Endothelial cell of umbilical vein (primary cell): Measurements from ENCODE around the gene KCMF1.

Source experiments
- EZH2 ChIP-seq: IDR thresholded peaks from 2 replicates; pipeline ENCODE4 v1.6.1; 2012; ENCODE audit warnings: borderline replicate concordance, low read depth, mild to moderate bottlenecking, moderate library complexity, low read length, inconsistent platforms; ENCODE audit not compliant: severe bottlenecking
- FOS ChIP-seq: IDR thresholded peaks from 2 replicates; pipeline ENCODE4 v1.6.1; 2011; ENCODE audit warnings: mild to moderate bottlenecking, low read length, moderate library complexity, borderline replicate concordance; ENCODE audit not compliant: insufficient read depth
- GATA2 ChIP-seq: IDR thresholded peaks from 2 replicates; pipeline ENCODE4 v1.7.0; 2011; ENCODE audit warnings: low read depth, mild to moderate bottlenecking, moderate library complexity, mixed read lengths, low read length; ENCODE audit not compliant: insufficient read length, insufficient read depth
- JUN ChIP-seq: IDR thresholded peaks from 2 replicates; pipeline ENCODE4 v1.6.1; 2011; ENCODE audit warnings: borderline replicate concordance, low read depth; ENCODE audit not compliant: insufficient read length, insufficient read depth
- MYC ChIP-seq: IDR thresholded peaks from one replicate; pipeline ENCODE4 v1.6.1; 2011; ENCODE audit warnings: mild to moderate bottlenecking, low read depth, low read length
- POLR2A ChIP-seq: IDR thresholded peaks from 2 replicates; pipeline ENCODE4 v1.6.1; 2012; ENCODE audit warnings: low read depth, mild to moderate bottlenecking, control low read depth, low read length
- POLR2AphosphoS5 ChIP-seq: IDR thresholded peaks from 2 replicates; pipeline ENCODE4 v1.6.1; 2012; ENCODE audit warnings: low read depth, mild to moderate bottlenecking, control low read depth, low read length, moderate library complexity; ENCODE audit not compliant: insufficient read depth
- TF ChIP-seq, protein P1 (sequence below), 2 donors: IDR thresholded peaks; 1 replicate in 1 of 2; 2 replicates in 1 of 2; pipeline ENCODE4 v1.5.1; 2011; ENCODE audit warnings: low read length in 2 of 2, mild to moderate bottlenecking in 2 of 2, moderate library complexity in 2 of 2, control low read depth in 1 of 2, inconsistent platforms in 1 of 2, low read depth in 1 of 2; ENCODE audit not compliant: insufficient read depth in 1 of 2; ENCODE audit errors: extremely low read depth in 1 of 2
- TF ChIP-seq, protein P2 (sequence below): IDR thresholded peaks from 2 replicates; pipeline ENCODE4 v1.6.1; 2011; ENCODE audit not compliant: insufficient read depth, insufficient read length

DNA sequence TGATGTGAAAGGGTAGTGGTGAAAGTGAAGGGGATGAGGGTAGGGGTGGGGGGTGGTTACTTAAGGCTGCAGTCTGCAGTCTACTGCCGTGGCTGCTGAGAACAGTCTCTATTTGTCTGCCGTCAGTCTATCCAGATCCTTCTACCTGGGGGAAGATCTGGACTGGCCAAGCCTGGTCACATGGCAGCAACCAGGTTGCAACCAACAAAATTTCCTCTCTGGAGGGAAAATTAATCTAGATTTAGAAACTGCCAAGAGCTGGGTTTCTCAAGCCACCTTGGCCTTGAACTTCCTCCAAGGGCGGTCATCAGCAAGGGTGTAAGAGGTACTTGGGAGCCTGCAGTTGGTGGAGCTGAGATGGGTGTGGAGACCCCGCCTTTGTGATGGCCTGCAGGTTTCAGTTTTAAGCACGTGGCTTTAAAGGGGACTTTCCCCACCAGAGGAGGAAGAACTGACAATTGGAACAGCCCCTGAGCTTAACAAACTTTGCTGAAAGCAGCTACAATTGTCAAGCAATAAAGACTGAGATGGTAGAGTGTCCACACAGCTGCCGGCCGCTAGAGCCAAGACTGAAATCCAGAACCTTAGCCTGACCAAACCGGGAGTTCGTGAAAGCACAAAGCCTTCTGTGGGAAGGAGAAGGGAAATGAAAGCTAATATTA lies 31.4 kb upstream of the KCMF1 start:
- TF ChIP-seq EZH2 (no peak), JUN (no peak), FOS (no peak), POLR2A (no peak), POLR2AphosphoS5 (no peak), MYC (no peak), GATA2 (no peak)
- TF ChIP-seq, protein P1, sequence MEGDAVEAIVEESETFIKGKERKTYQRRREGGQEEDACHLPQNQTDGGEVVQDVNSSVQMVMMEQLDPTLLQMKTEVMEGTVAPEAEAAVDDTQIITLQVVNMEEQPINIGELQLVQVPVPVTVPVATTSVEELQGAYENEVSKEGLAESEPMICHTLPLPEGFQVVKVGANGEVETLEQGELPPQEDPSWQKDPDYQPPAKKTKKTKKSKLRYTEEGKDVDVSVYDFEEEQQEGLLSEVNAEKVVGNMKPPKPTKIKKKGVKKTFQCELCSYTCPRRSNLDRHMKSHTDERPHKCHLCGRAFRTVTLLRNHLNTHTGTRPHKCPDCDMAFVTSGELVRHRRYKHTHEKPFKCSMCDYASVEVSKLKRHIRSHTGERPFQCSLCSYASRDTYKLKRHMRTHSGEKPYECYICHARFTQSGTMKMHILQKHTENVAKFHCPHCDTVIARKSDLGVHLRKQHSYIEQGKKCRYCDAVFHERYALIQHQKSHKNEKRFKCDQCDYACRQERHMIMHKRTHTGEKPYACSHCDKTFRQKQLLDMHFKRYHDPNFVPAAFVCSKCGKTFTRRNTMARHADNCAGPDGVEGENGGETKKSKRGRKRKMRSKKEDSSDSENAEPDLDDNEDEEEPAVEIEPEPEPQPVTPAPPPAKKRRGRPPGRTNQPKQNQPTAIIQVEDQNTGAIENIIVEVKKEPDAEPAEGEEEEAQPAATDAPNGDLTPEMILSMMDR (IDR thresholded peaks at IDR 0.05; ENCODE audit: extremely low read depth in 1 of 2, insufficient read depth in 1 of 2, low read depth in 1 of 2, low read length in 2 of 2) = no peak
- TF ChIP-seq, protein P2, sequence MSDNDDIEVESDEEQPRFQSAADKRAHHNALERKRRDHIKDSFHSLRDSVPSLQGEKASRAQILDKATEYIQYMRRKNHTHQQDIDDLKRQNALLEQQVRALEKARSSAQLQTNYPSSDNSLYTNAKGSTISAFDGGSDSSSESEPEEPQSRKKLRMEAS = no peak
